Panc1 (cell line): Measurements from ENCODE around the gene RND1. TPM values are rescaled to one million over a fixed set of nuclear protein-coding genes. Genes with fewer than 3 reads are reported as not detected.

Experiments used
- ATAC-seq: fragments of 200-7000 bp; cut with Tn5 transposase; 2 replicates; pipeline ENCODE4 v1.9.1; 2020; ENCODE audit warnings: mild to moderate bottlenecking, moderate library complexity
- BruUV-seq: library from RNA; stranded (reverse); fragments of 400-500 nt; replicated peaks from 2 replicates; lab custom pipeline; 2021; lab: Mats Ljungman, UMichigan
- CTCF ChIA-PET: fragments of 300-600 bp; sonication (Branson Sonifier 250); formaldehyde crosslinking; loops from one replicate; lab custom pipeline; 2022; ENCODE audit warnings: antibody characterized with exemption; lab: Charles Lee
- POLR2A ChIA-PET: fragments of 300-600 bp; sonication (Branson Sonifier 250); formaldehyde crosslinking; loops from one replicate; lab custom pipeline; 2022; ENCODE audit warnings: antibody characterized with exemption; lab: Charles Lee
- DNase-seq: peaks from one replicate; pipeline ENCODE4 v3.0.0-alpha.2; 2010; ENCODE audit warnings: low read depth, low spot score
- H3K27ac ChIP-seq: 2 replicates; pipeline ENCODE4 v1.5.1; 2011; ENCODE audit warnings: mild to moderate bottlenecking, low read length, inconsistent platforms
- H3K27me3 ChIP-seq: fragments of 200-500 bp; sonication (Bioruptor generic); 2 replicates; pipeline ENCODE4 v1.6.0; 2014; ENCODE audit warnings: low read length, inconsistent platforms; ENCODE audit not compliant: control insufficient read depth, insufficient read depth
- H3K36me3 ChIP-seq: fragments of 200-500 bp; sonication (Bioruptor generic); 2 replicates; pipeline ENCODE4 v1.5.1; 2014; ENCODE audit warnings: inconsistent platforms, mild to moderate bottlenecking, low read length, moderate library complexity; ENCODE audit not compliant: control insufficient read depth, insufficient read depth
- H3K4me1 ChIP-seq: 2 replicates; pipeline ENCODE4 v1.5.1; 2011; ENCODE audit warnings: inconsistent platforms, mild to moderate bottlenecking, low read length, moderate library complexity; ENCODE audit not compliant: control insufficient read depth, insufficient read depth
- H3K4me3 ChIP-seq, 2 experiments: 2 replicates each; pipeline ENCODE4 v1.5.1; 2011 to 2012; ENCODE audit warnings: low read depth in 2 of 2, low read length in 2 of 2, mild to moderate bottlenecking in 2 of 2, inconsistent platforms in 1 of 2, moderate library complexity in 1 of 2
- H3K9me3 ChIP-seq: fragments of 200-500 bp; sonication (Bioruptor generic); 2 replicates; pipeline ENCODE4 v1.5.1; 2014; ENCODE audit warnings: low read depth, mild to moderate bottlenecking, inconsistent platforms, low read length, moderate library complexity; ENCODE audit not compliant: control insufficient read depth, insufficient read depth
- POLR2AphosphoS5 ChIP-seq: IDR thresholded peaks from 2 replicates; pipeline ENCODE4 v1.6.1; 2012; ENCODE audit warnings: mild to moderate bottlenecking, low read depth, low read length, moderate library complexity
- REST ChIP-seq, 2 experiments: IDR thresholded peaks; 2 replicates each; pipeline ENCODE4 v1.6.1; 2011 to 2012; ENCODE audit warnings: low read depth in 2 of 2, control low read depth in 1 of 2, low read length in 1 of 2, mild to moderate bottlenecking in 1 of 2, moderate library complexity in 1 of 2; ENCODE audit not compliant: insufficient read depth in 1 of 2
- SIN3A ChIP-seq: IDR thresholded peaks from 2 replicates; pipeline ENCODE4 v1.6.1; 2012; ENCODE audit warnings: low read depth, mild to moderate bottlenecking, low read length, moderate library complexity, borderline replicate concordance; ENCODE audit not compliant: insufficient read depth
- TCF7L2 ChIP-seq: IDR thresholded peaks from 2 replicates; pipeline ENCODE4 v1.6.1; 2011; ENCODE audit warnings: mild to moderate bottlenecking, low read depth, low read length, inconsistent platforms
- in situ Hi-C: cut with HindIII; loops from 2 replicates; pipeline ENCODE4 v1.10.0; 2016; ENCODE audit warnings: low sequenced_read_pairs, low pct_unique_long_range_greater_than_20kb
- intact Hi-C: fragments of 100-400 bp; cut with micrococcal nuclease; formaldehyde crosslinking; loops from one replicate; pipeline ENCODE4 v1.10.0; 2022; ENCODE audit not compliant: unreplicated experiment
- total RNA-seq: library from RNA; stranded (reverse); gene quantifications from one replicate; pipeline ENCODE4 v1.2.1, GENCODE V29; 2021; ENCODE audit not compliant: unreplicated experiment
- TF ChIP-seq, protein P1 (sequence below): fragments of 450-650 bp; IDR thresholded peaks from 2 replicates; pipeline ENCODE4 v1.5.1; 2017; ENCODE audit warnings: mild to moderate bottlenecking

RND1 gene
- total RNA-seq, 1 experiment from 2014 or later, result 0.44 TPM

DNA sequence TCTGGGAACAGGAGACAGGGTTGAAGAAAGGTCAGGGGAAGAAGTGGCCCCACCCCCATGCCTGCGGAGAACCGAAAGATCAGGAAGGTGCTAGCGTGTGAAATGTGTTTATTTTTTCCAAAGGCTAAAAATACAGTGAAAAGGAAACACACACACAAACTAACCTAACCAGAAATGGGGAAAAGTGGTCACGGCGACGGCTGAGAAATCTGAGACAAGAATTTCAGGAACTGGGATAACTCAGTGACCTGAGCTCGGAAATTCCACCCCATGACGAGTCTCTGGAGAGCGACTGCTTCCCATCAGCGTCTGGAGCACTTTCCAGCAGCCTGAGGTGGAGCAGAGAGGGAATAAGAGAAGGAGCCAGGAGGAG is 16.6 kb upstream of the RND1 start:
- in situ Hi-C loops, result no loop called here
- BruUV-seq, result no TSS peak
- no peak for ATAC-seq
- H3K9me3 ChIP-seq, result no peaks in the 10 kb centered on the region
- no peak for DNase-seq
- peaks cover 14% of the 10 kb centered on the region for H3K4me1 ChIP-seq
- no peak overlapping the region for H3K27ac ChIP-seq
- TF ChIP-seq TCF7L2 (no peak), SIN3A (no peak), POLR2AphosphoS5 (no peak), REST (IDR thresholded peaks at IDR 0.05; ENCODE audit: insufficient read depth in 1 of 2, low read depth in 2 of 2, low read length in 1 of 2) (no peak)
- TF ChIP-seq, protein P1, sequence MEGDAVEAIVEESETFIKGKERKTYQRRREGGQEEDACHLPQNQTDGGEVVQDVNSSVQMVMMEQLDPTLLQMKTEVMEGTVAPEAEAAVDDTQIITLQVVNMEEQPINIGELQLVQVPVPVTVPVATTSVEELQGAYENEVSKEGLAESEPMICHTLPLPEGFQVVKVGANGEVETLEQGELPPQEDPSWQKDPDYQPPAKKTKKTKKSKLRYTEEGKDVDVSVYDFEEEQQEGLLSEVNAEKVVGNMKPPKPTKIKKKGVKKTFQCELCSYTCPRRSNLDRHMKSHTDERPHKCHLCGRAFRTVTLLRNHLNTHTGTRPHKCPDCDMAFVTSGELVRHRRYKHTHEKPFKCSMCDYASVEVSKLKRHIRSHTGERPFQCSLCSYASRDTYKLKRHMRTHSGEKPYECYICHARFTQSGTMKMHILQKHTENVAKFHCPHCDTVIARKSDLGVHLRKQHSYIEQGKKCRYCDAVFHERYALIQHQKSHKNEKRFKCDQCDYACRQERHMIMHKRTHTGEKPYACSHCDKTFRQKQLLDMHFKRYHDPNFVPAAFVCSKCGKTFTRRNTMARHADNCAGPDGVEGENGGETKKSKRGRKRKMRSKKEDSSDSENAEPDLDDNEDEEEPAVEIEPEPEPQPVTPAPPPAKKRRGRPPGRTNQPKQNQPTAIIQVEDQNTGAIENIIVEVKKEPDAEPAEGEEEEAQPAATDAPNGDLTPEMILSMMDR, result no peak
- H3K36me3 ChIP-seq, result no peaks in the 10 kb centered on the region
- H3K27me3 ChIP-seq, result no peaks in the 10 kb centered on the region
- intact Hi-C loops, result no loop called here
- ChIA-PET CTCF (interaction anchor here (0.7 to 1.0 kb wide), 2 partner anchors 8 to 91 kb away, joined by 4 to 5 read pairs; no protein-coding TSS in a partner anchor), POLR2A (no interaction called here)
- H3K4me3 ChIP-seq, result no peak overlapping the region

DNA sequence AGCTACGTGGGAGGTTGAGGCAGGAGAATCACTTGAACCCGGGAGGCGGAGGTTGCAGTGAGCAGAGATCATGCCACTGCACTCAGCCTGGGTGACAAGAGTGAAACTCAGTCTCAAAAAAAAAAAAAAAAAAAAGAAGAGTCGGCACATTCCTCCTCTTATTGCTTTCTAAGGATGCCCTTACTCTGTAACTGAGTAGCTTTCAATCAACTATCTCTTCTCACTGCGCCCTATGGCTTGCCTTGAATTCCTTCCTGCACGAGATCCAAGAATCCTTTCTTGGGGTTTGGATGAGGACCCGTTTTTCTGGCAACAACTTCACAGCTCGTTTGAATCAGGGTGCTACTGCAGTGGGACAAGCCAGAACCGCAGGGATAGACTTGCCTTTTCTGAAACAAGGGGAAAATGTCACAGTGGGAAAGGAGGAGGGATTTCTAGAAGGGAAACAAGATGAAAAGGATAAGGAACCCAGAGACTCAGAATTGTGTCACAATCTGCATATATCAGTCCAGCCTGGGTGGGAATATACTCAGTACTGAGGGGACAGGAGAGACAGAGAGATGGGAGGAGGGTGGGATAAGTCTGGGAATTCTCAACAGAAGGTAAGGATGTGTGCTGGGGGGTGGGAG is 16.1 kb upstream of the RND1 start:
- in situ Hi-C loops, result no loop called here

More for the DNA sequence above, 16.1 kb upstream of the RND1 start:
- Histone ChIP-seq H3K36me3 (no peaks in the 10 kb centered on the region), H3K9me3 (no peaks in the 10 kb centered on the region), H3K4me3 (no peak overlapping the region), H3K4me1 (peaks cover 14% of the 10 kb centered on the region), H3K27ac (no peak overlapping the region), H3K27me3 (no peaks in the 10 kb centered on the region)
- TF ChIP-seq REST (IDR thresholded peaks at IDR 0.05; ENCODE audit: insufficient read depth in 1 of 2, low read depth in 2 of 2, low read length in 1 of 2) (no peak), SIN3A (no peak), TCF7L2 (no peak), POLR2AphosphoS5 (no peak)
- TF ChIP-seq, protein P1, result no peak
- DNase-seq, result no peak
- ChIA-PET CTCF (interaction anchor here (1.0 kb wide), 1 partner anchor 9 kb away, joined by 5 read pairs; no protein-coding TSS in a partner anchor), POLR2A (no interaction called here)
- no peak for ATAC-seq
- intact Hi-C loops, result no loop called here
- no TSS peak for BruUV-seq
